ENCODE data around the gene SGMS1.
"Not testable (repeated sequence)": the region's sequence is repeated elsewhere in the genome, so short reads cannot be mapped to it uniquely, and the experiment has no call there.

SGMS1 gene

GRCh38 chr10:50447691-50448090 lies 176.1 kb downstream of the SGMS1 start:
- no peak for DNase-seq

- DNase-seq = not testable (repeated sequence)
Observed at GRCh38 chr10:50445777-50446176, 178.0 kb downstream of the SGMS1 start.

- DNase-seq = no peak
Observed at GRCh38 chr10:50440489-50440888, 183.3 kb downstream of the SGMS1 start.

- DNase-seq = no peak
Observed at GRCh38 chr10:50439806-50440205, 183.9 kb downstream of the SGMS1 start.

- DNase-seq = no peak
Observed at GRCh38 chr10:50439187-50439586, 184.6 kb downstream of the SGMS1 start.

- DNase-seq = no peak
Observed at GRCh38 chr10:50438049-50438936, 185.5 kb downstream of the SGMS1 start.

GRCh38 chr10:50437248-50437647 lies 186.5 kb downstream of the SGMS1 start:
- DNase-seq = no peak

GRCh38 chr10:50436805-50437204 lies 187.0 kb downstream of the SGMS1 start:
- no peak for DNase-seq

GRCh38 chr10:50432211-50433009 lies 191.3 kb downstream of the SGMS1 start:
- no peak for DNase-seq

- peak; percentile 79 for DNase-seq
Observed at GRCh38 chr10:50431791-50432190, 192.0 kb downstream of the SGMS1 start.

- peak; percentile 46 for DNase-seq
Observed at GRCh38 chr10:50431133-50431532, 192.6 kb downstream of the SGMS1 start.

- DNase-seq = no peak
Observed at GRCh38 chr10:50426485-50426884, 197.3 kb downstream of the SGMS1 start.

- not testable (repeated sequence) for DNase-seq
Observed at GRCh38 chr10:50425215-50425614, 198.5 kb downstream of the SGMS1 start.

- DNase-seq = no peak
Observed at GRCh38 chr10:50423448-50423847, 200.3 kb downstream of the SGMS1 start.

GRCh38 chr10:50422259-50422658 lies 201.5 kb downstream of the SGMS1 start:
- no peak for DNase-seq

- no peak for DNase-seq
Observed at GRCh38 chr10:50421026-50421719, 202.6 kb downstream of the SGMS1 start.

- DNase-seq = no peak
Observed at GRCh38 chr10:50420196-50420595, 203.6 kb downstream of the SGMS1 start.

- no peak for DNase-seq
Observed at GRCh38 chr10:50419756-50420155, 204.0 kb downstream of the SGMS1 start.

GRCh38 chr10:50419091-50419490 lies 204.7 kb downstream of the SGMS1 start:
- no peak for DNase-seq

- peak; percentile 87 for DNase-seq
Observed at GRCh38 chr10:50417886-50418830, 205.6 kb downstream of the SGMS1 start.

- DNase-seq = no peak
Observed at GRCh38 chr10:50417486-50417885, 206.3 kb downstream of the SGMS1 start.

- DNase-seq = no peak
Observed at GRCh38 chr10:50416881-50417280, 206.9 kb downstream of the SGMS1 start.
